GM13976 (cell line): Measurements from ENCODE around the gene ENPP6.

Source experiments
- DNase-seq: peaks from one replicate; pipeline ENCODE4 v3.0.0; 2012; ENCODE audit warnings: low spot score
- CTCF ChIP-seq: IDR thresholded peaks from 2 replicates; pipeline ENCODE4 v1.5.1; 2012; ENCODE audit warnings: borderline replicate concordance, mild to moderate bottlenecking; ENCODE audit not compliant: insufficient read depth; ENCODE audit errors: extremely low read depth, missing control alignments, control extremely low read depth
- in situ Hi-C: fragments of 300-500 bp; cut with MboI; formaldehyde crosslinking; loops from one replicate; pipeline ENCODE4 v1.12.0; 2022; ENCODE audit warnings: low sequenced_read_pairs, mixed read lengths, inconsistent platforms; ENCODE audit not compliant: unreplicated experiment

Gene ENPP6

DNA sequence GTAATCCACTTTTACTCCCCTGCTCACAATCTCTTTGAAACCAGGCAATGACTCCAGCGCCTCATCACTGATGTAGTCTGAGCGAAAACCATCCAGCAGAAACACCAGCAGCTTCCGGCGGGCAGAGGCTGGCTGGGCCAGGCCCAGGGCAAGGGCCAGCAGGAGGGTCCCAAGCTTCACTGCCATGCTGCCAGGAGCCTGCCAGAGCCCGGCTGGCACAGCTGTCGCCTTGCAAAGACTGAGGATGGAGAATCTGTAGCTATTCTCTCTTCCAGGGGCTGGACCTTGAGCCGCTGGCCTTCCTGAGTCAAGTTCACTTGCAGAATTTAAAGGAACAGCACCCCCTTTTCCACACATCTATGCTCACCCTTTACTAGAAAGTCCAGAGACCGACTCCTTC, at the start of gene ENPP6:
ENPP6 (minus strand) TSS at position 240 of the 400 bp plus-strand sequence; CDS start at position 186, 54 bp downstream.
- in situ Hi-C loops: no loop called here
- TF ChIP-seq CTCF: no peak
- DNase-seq: no peak

- no peak for TF ChIP-seq CTCF
- in situ Hi-C loops: loop anchor here (10.0 kb wide), 2 partner anchors 268 to 378 kb away; partner anchors contain the start of genes CASP3 and PRIMPOL
- DNase-seq: no peak
Observed at GRCh38 chr4:184267206-184267608, 49.5 kb upstream of the ENPP6 start.

DNA sequence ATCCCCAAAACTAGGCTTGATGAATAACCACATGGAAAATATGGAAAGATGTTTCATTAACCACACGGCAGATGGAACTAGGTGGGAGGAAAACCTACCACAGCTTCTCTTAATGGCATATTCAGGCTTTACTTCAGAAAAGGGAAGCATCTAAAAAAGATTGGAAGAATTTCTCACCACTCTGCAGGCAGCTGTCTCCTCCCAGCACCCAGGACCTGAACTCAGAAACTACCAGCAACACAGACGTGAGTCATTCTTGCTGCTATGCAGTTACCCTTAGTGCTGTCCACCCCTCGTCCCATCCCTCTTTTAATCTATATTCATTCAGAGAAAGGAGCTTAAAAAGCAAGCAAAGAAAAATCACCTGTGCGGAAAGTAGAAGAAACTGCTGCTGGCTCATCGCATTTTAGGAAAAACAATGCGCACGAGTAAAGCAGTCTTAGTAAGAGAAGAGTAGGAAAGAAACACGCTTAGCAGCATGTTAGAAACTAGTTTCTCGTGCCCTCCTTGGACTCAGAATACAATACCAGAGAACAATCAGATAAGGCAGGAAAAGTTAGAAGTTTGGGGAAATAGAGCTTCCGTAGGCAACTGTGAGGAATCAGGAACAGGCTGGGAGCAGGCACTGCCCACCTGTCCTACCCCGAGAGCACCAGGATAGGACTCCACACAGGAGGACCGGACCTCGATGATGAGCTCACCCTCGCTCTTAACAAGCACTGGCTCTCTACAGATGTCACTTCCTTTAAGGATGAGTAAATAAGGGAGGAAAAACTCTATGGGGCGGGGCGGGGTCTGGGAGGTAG, 48.1 kb upstream of the ENPP6 start:
- in situ Hi-C loops: loop anchor here (10.0 kb wide), 2 partner anchors 269 to 379 kb away; partner anchors contain the start of genes CASP3 and PRIMPOL
- no peak for TF ChIP-seq CTCF
- no peak for DNase-seq

DNA sequence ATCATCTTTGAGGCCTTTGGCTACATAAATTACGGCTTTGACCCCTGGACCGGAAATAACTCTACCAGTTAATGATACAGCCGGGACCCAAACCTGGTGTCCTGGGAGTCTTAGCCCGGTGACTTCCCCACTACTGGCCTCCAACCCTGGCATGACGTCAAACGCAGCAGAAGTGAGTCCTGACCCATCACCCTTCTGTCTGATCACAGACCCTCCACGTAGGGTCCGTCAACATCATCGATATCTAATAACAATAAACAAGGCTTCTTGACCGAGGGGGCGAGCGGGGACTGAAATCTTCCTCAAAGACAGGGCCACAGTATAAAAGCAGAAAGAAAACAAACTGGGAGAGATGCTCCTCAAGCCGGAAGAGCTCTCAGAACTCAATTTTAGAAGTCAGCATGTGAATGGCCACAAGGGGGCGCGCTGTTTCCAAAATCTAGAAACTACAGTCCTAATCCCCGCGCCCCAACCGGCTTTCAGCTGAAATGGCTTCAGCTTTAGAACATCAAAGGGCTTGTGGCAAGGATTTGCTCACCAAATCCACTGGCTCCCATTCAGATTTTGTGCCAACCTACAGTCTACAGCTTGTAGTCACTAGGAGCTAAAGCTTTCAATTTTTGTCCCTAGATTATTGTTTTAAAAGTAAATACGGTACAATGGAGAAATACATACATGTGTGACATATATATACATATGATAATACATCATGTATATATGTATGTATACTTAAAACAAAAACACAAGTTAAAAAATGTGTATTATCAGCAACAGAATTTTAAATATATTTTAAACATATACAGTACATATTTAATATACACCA, 46.4 kb upstream of the ENPP6 start:
- peak; percentile 72 for DNase-seq
- in situ Hi-C loops: loop anchor here (10.0 kb wide), 2 partner anchors 271 to 381 kb away; partner anchors contain the start of genes CASP3 and PRIMPOL
- peak; percentile 68 for TF ChIP-seq CTCF

GRCh38 chr4:184263461-184263860, 45.8 kb upstream of the ENPP6 start:
- no peak for DNase-seq
- in situ Hi-C loops: loop anchor here (10.0 kb wide), 2 partner anchors 271 to 381 kb away; partner anchors contain the start of genes CASP3 and PRIMPOL
- TF ChIP-seq CTCF: no peak

- TF ChIP-seq CTCF: no peak
- in situ Hi-C loops: loop anchor here (10.0 kb wide), 2 partner anchors 272 to 382 kb away; partner anchors contain the start of genes CASP3 and PRIMPOL
- DNase-seq: no peak
Observed at GRCh38 chr4:184262901-184263300, 45.2 kb upstream of the ENPP6 start.
